D341Med (cell line): Measurements from ENCODE around the gene PIGS.
"Not testable (repeated sequence)": the region's sequence is repeated elsewhere in the genome, so short reads cannot be mapped to it uniquely, and the experiment has no call there.

Experiments used
- DNase-seq: peaks from one replicate; pipeline ENCODE4 v3.0.0; 2012; ENCODE audit warnings: low spot score

PIGS gene

DNA sequence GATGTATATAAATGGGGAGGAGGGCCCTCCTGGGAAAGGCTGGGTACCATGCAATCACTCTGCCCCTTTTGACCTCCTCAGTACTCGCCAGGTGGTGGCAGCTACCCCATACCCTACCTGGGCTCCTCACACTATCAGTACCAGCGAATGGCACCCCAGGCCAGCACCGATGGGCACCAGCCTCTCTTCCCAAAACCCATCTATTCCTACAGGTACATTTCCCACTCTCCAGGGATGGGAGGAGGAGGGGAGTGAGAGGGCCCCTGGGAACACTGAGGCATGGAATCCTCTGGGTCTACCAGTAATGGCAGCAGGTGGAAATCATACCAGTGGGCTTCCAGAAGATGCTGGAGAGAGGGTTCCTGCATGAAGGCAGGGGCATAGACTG is 42.3 kb downstream of the PIGS start:
- no peak for DNase-seq

DNA sequence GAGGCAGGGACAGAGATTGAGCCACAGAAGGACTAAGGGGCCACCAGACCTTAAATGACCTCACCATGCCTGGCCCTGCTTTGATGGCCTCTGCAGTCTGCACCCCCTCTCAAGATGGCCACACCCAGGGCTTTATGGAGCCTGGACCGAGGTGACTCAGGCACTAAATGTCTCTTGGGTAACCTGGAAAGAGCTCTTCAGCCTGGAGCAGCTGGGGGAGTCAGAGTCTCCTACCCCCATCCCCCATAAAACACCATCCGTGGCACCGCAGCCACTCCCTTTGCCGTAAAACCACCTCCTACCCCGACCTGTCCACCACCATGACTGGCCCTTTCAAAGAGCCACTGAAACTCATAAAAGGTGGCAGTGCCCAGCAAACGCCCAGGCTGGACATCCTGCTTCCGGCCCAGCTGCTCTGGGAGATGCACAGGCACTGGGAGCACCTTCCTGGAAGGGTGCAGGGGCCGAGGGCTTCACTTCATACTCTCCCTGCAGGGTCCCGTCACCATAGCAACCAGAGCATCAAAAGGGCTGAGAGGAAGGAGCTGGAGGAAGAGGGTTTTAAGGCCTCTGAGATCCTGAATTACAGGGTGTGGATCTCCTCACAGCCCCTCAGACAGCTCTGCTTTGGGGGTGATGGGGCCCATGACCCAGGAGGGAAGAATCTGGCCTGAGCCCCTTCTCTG is 42.9 kb downstream of the PIGS start:
- no peak for DNase-seq

DNA sequence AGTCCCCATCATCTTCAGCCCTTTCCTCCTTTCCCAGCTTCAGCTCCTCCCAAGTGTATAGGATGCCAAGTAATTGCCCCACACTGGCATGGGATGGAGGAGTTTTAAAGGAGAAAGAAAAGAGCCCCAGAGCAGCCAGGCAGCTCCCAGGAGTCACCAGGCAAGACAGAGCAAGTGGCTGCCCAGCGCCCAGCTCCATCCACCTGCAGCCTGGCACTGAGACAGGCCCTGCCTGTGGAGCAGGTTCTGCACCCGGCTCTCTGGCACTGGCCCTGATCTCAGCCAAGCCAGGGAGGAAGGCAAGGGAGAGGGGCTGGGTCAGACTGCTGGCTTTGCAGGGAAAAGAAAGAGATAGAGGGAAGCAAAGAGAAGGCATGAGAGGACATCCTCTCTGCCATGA is 43.5 kb downstream of the PIGS start:
- DNase-seq, result no peak

DNA sequence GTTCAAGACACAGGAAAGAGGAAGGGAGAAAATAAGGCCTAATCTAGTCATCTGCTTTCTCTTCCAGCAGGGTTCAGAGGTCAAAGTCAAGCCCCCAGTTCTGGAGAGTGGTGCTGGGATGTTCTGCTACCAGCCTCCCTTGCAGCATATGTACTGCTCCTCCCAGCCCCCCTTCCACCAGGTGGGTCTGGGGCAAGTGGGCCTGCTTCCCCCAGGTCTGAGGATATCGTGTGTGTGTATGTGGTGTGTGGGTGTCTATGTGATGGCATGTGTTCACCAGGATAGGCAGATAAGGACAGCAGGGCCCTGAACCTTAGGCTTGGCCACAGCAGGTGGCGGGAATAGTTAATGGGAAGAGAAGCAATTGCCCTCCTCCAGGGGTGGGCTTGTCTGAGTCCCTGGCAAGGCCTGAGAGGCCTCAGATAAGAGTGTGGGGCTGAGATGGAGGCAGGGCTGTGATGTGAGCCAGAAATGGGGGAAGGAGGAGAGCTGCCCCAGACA is 44.1 kb downstream of the PIGS start:
- DNase-seq, result no peak

DNA sequence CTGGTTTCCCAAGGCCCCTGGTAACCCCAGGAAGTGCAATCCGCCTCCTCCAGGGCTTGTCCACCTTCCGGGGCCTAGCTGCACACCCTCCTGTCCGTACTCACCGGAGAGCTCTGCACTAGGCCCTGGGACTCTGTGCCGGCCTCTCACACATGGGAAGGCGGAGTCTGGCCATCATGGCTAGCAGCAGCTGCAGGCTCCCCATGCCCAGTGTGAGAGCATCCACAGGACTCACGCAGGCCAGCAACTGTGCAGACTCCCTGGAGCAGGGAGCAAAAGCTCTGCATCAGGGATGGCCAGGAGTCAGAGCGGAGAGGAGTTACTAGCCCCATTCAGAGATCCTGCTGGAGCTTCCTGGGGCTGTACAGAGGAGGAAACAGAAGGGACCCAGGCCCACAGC is 44.9 kb downstream of the PIGS start:
- no peak for DNase-seq

DNA sequence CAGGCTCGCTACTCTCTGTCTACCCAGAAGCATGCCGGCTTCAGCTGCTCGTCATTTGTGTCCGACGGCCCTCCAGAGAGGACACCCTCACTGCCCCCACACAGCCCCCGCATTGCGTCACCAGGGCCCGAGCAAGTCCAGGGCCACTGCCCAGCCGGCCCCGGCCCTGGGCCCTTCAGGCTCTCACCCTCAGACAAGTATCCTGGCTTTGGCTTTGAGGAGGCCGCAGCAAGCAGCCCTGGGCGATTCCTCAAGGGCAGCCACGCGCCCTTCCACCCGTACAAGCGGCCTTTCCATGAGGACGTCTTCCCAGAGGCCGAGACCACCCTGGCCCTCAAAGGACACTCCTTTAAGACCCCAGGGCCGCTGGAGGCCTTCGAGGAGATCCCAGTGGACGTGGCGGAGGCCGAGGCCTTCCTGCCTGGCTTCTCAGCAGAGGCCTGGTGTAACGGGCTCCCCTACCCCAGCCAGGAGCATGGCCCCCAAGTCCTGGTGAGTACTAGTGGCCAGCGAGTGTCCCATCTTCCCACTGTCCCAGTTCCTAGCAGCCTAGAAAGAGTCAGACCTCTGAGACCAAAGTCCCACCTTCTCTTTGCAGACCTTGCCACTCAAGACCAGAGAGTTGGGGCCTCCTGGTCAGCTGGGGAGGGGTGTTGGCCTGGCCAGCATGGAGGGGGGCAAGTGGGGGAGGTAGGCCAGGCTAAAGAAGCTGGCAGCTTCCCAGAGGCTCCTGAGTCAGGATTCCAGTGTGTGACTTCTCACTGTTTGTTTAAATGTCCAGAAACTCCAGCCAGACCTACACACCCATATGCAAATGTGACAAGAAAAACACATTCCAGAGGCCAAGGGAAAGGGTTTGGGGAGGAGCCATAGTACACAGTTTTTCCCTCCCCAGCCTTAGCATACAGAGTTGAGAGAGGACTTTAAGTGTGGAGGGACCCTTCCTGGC is 46.6 kb downstream of the PIGS start:
- no peak for DNase-seq

GRCh38 chr17:28523876-28524275 is 47.4 kb downstream of the PIGS start:
- DNase-seq, result no peak

DNA sequence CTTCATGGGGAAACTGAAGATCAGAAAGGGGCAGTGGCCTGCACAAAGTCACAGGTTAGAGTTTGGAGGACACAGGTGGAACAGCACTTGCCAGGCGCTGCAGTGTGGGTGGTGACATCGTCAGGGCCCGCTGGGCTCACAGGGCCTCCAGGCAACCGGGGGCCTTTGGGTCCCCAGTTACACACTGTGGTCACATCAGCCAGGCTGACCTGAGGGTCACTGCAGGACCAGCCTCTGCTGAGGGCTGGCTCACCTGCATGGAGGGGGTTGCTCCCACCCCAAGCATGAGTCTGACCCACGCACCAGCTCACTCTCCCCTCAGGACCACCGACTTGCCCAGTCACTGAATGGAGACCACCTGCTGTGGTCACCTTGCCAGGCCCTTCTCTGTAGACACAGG is 48.1 kb downstream of the PIGS start:
- no peak for DNase-seq

- not testable (repeated sequence) for DNase-seq
Observed at GRCh38 chr17:28522281-28522680, 49.0 kb downstream of the PIGS start.

GRCh38 chr17:28521311-28522085 is 49.8 kb downstream of the PIGS start:
- DNase-seq, result no peak

GRCh38 chr17:28520687-28521086 is 50.6 kb downstream of the PIGS start:
- no peak for DNase-seq

DNA sequence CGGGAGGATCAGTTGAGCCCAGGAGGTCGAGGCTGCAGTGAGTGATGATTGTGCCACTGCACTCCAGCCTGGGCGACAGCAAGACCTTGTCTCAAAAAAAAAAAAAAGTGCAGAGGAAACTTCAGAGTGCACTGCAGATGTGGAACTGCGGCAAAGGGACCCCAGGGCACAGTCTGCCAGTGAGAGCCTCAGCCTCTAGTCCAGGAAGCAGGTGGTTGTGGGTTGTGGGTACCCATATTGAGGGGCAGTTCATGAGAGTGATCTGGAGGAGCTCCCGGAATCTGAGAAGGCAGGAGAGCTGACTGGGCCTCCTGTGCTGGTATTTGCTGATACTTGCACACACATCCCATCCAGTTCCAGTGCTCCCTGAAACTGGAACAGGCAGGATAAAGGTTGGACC is 52.1 kb downstream of the PIGS start:
- DNase-seq, result no peak

- no peak for DNase-seq
Observed at GRCh38 chr17:28518578-28518977, 52.7 kb downstream of the PIGS start.

DNA sequence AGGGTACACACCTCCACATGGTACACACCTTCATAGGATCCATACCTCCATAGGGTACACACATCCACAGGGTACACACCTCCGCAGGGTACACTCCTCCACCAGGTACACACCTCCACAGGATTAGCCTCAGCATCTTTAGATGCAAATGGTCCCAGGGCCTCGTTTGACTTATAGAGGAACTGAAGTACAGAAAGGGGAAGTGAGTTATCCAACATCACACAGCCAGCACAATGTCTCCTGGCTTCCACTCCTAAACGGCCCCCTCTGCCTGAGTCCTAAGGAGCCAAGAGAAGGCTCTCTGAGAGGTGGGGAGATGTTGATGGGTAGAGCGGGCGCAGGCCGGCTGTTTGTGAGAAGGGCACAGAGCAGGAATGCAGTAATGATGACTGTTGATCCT is 53.2 kb downstream of the PIGS start:
- DNase-seq, result no peak

- DNase-seq, result no peak
Observed at GRCh38 chr17:28515518-28515917, 55.8 kb downstream of the PIGS start.

GRCh38 chr17:28514561-28515002 is 56.7 kb downstream of the PIGS start:
- DNase-seq, result no peak

- DNase-seq, result no peak
Observed at GRCh38 chr17:28513476-28513875, 57.8 kb downstream of the PIGS start.

GRCh38 chr17:28511858-28512461 is 59.4 kb downstream of the PIGS start:
- no peak for DNase-seq

- DNase-seq, result no peak
Observed at GRCh38 chr17:28509789-28510188, 61.5 kb downstream of the PIGS start.

GRCh38 chr17:28508211-28508724 is 63.1 kb downstream of the PIGS start:
- DNase-seq, result no peak

DNA sequence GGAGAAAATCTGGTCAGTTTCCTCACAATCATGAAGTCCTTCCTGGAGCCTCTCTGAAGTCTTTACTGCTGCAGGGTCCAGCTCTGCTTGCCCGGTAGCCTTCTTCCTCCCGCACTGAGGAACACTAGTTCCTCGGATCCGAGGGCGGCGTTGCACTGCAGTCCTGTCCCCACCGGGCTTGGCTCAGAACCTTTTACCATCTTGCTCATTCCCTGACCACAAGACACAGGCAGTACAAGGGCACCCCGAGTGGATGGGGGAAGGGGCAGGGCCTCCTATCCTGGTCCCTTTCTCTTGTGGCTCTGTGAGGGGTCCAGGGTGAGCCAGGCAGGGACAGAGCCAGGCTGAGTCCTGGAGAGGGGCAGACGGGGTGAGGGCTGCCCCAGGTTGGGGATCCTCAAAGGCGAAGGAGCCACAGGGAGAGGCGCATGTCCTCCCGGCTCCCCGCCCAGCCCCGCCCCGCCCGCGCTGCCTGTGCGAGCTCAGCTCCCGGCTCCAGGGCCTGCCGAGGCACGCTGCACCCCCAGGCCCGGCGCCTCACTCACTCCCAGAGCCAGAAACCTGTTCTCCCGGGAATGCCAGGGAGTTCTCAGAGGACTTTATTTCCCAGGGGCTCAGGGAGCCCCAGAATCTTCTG is 63.6 kb downstream of the PIGS start:
- DNase-seq, result no peak
